H4 (cell line): ENCODE data around the gene TWIST2. TPM values are rescaled to one million over a fixed set of nuclear protein-coding genes. Genes with fewer than 3 reads are reported as not detected.

Source experiments
- DNase-seq: peaks from one replicate; pipeline ENCODE4 v3.0.0-alpha.2; 2015; ENCODE audit warnings: low spot score
- total RNA-seq: library from RNA; depleted of rRNA; stranded (reverse); fragments of >200 nt; shearing (Covaris generic); gene quantifications from 2 replicates; pipeline ENCODE4 v1.2.3, GENCODE V29; 2014

TWIST2 gene
- total RNA-seq, 1 experiment from 2014 or later: 25.6 TPM

DNA sequence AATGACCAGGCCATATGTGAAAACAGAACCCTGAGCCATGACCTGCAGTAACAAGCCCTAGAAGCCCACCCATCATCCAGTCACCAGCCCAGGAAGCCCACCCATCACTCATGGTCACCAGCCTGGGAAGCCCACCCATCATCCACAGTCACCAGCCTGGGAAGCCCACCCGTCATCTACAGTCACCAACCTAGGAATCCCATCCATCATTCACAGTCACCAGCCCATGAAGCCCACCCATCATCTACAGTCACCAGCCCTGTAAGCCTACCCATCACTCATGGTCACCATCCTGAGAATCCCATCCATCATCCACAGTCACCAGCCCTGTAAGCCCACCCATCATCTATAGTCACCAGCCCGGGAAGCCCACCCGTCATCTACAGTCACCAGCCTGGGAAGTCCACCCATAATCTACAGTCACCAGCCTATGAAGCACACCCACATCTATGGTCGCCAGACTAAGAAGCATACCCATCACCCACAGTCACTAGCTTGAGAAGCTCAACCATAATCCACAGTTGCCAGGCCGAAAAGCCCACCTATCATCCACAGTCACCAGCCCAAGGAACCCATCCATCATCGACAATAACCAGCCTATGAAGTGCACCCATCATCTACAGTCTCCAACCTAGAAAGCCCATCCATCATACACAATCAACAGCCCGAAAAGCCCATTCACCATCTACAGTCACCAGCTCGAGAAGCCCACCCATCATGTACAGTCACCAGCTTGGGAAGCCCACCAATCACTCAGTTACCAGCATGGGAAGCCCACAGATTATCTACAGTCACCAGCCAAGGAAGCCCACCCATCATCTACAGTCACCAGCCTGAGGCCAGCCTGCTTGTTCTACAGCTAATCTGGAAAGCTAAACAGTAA is 91.9 kb downstream of the TWIST2 start:
- no peak for DNase-seq

- DNase-seq: no peak
Measured at GRCh38 chr2:238940806-238941205, 92.9 kb downstream of the TWIST2 start.

- DNase-seq: no peak
Measured at GRCh38 chr2:238941262-238941792, 93.4 kb downstream of the TWIST2 start.

- no peak for DNase-seq
Measured at GRCh38 chr2:238942080-238942725, 94.3 kb downstream of the TWIST2 start.

DNA sequence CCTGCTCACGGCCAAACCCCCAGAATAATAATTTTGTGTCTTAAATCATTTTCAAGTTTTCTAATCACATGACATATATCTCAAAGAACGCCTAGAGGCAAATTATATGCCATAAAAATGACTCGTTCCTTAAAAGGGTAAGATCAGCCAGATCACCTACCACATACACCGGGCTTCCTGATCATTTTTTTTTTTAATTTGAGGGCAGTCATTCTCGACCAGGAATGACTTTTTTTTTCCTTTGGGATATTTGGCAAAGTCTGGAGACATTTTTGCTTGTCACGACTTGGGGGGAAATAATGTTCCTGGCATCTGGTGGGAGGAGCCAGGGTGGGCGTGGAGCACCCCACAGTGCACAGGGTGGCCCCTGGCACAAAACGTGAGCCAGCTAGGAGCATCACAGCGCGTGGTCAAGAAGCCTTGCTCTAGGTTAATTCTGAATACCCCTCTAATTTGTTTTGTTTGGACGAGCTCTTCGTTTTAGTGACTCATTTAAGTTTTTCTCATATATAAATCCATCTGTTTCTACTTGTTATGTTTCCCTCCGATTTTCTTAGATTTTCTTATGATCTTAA is 94.9 kb downstream of the TWIST2 start:
- no peak for DNase-seq

- no peak for DNase-seq
Measured at GRCh38 chr2:238943338-238944067, 95.6 kb downstream of the TWIST2 start.

- no peak for DNase-seq
Measured at GRCh38 chr2:238945433-238946150, 97.7 kb downstream of the TWIST2 start.

- no peak for DNase-seq
Measured at GRCh38 chr2:238946318-238947242, 98.7 kb downstream of the TWIST2 start.

- DNase-seq: no peak
Measured at GRCh38 chr2:238947243-238947760, 99.4 kb downstream of the TWIST2 start.

- peak; percentile 80 for DNase-seq
Measured at GRCh38 chr2:238947920-238948710, 100.2 kb downstream of the TWIST2 start.

- DNase-seq: no peak
Measured at GRCh38 chr2:238948765-238949641, 101.1 kb downstream of the TWIST2 start.

- no peak for DNase-seq
Measured at GRCh38 chr2:238949710-238950345, 101.9 kb downstream of the TWIST2 start.

DNA sequence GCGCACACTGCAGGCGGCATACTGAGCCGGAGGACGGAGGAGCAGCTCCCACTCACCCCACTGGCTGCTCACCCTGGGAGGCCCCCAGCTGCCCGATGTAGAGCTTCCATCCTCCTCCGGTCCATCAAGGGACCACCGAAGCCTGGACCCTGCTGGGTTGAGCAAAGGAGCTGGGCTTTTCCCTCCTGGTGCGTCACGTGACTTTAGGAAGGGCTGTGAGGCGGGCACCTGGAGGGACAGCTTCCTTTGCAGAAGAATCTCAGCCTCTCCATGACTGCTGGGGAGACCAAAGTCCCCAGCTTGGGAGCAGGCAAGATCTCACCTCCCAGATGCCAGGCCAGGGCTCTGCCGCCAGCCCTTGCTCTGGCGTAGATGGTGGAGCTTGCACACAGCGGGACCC is 102.7 kb downstream of the TWIST2 start:
- no peak for DNase-seq

- DNase-seq: no peak
Measured at GRCh38 chr2:238952261-238952919, 104.5 kb downstream of the TWIST2 start.

GRCh38 chr2:238954841-238955591 is 107.1 kb downstream of the TWIST2 start:
- peak; percentile 1 for DNase-seq
